Measurements from ENCODE around the gene FOXP4. TPM values are rescaled to one million over a fixed set of nuclear protein-coding genes. Genes with fewer than 3 reads are reported as not detected.
A peak's percentile ranks its signal among the peaks of the same experiment; 100 is the strongest.

The FOXP4 gene, protein sequence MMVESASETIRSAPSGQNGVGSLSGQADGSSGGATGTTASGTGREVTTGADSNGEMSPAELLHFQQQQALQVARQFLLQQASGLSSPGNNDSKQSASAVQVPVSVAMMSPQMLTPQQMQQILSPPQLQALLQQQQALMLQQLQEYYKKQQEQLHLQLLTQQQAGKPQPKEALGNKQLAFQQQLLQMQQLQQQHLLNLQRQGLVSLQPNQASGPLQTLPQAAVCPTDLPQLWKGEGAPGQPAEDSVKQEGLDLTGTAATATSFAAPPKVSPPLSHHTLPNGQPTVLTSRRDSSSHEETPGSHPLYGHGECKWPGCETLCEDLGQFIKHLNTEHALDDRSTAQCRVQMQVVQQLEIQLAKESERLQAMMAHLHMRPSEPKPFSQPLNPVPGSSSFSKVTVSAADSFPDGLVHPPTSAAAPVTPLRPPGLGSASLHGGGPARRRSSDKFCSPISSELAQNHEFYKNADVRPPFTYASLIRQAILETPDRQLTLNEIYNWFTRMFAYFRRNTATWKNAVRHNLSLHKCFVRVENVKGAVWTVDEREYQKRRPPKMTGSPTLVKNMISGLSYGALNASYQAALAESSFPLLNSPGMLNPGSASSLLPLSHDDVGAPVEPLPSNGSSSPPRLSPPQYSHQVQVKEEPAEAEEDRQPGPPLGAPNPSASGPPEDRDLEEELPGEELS
- total RNA-seq: 1 to 10 TPM; 4.8 to 5.3 TPM

DNA sequence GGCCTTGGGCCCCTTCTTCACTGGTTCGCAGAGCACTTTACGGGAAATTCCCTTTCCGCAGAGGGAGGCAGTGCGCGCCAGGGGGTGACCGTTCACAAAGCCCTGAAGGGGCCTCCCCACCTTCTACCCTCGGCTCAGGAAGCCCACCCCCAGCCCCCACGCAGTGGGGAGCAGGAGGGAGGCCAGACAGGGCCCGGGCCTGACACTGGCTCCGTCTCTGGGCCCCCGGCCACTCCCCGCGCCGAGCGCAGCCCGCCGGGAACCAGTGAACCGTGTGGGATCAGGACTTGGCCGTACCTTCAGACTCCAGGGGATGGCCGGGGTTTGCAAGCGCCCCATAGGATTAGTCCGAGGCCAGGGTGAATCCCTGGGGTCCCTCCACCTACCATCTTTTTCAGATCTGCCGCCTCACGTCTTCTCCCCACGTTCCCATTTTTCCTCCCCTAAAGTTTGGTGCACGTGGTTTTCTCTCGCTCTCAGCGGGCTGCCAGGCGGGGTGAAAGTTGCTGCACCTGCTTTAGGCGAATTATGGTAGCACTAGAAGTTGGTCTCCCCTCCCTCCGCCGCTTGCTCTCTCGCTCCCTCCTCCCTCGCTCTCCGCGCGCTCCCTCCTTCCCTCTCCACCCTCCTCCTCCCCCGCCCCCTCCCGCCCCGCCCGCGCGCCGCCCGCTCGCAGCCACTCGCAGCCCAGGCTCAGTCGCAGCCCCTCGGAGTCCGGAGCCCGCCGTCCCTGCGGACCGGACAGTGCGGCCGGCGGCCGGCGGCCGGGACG is at the start of gene FOXP4:
TSS of gene FOXP4 (plus strand) at position 679 of the 772 bp plus-strand sequence. CDS start 19,380 bp downstream, outside the sequence.
- peaks cover 56% of the 10 kb centered on the region for H3K27me3 Mint-ChIP-seq
- peaks cover 24% of the 10 kb centered on the region for H3K4me1 Mint-ChIP-seq
- ChIA-PET POLR2A (no interaction called here), CTCF (no interaction called here)
- DNase-seq: peak; percentile 90
- no peaks in the 10 kb centered on the region for H3K9me3 Mint-ChIP-seq
- H3K27ac Mint-ChIP-seq: peak within 1 kb of the TSS; percentile 50
- peak within 1 kb of the TSS; percentile 77 for H3K4me3 Mint-ChIP-seq
- H3K36me3 Mint-ChIP-seq (ENCODE audit: low read depth): no peaks in the 10 kb centered on the region

DNA sequence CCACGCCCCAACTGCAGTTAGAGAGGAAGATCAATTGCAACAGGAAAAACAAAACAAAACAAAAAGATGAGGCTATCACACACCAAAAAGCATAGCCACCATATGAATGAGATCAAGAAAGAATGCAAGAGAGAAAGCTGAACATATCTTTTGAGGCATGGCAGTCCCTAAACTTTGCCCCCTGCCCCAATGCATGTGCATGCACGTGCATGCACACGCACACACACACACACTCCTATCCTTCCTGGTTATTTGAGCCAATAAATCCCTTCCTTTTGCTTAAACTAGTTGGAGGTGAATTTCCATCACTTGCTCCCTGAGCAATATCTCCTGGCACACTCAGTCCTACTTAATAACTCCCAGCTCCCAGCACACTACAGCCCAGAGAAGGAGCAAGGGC is 48.6 kb upstream of the FOXP4 start:
- Mint-ChIP-seq H3K27ac (no peak overlapping the region), H3K36me3 (ENCODE audit: low read depth) (no peaks in the 10 kb centered on the region)

DNA sequence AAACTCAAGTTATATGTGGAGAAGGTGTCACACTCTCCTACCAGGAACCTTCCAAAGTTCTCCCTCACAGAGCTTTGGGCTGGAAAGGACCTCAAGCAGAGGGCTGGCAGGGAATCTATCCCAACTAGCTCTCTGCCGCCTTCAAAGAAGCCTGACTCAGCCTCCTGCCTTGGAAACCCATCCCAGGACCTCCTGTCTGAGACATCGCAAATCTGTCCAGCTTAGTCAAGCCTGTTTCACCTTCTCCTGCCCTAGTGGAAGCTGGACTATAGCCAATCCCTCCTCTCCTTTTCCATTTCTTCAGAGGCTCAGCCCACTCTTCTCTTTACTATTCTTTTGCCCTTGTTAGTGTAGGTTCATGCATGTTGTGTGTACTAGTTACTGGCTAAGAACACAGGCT is 48.2 kb upstream of the FOXP4 start:
- Mint-ChIP-seq H3K36me3 (ENCODE audit: low read depth) (no peaks in the 10 kb centered on the region), H3K27ac (no peak overlapping the region), H3K9me3 (no peaks in the 10 kb centered on the region), H3K4me3 (no peak overlapping the region), H3K27me3 (peaks cover 62% of the 10 kb centered on the region), H3K4me1 (no peaks in the 10 kb centered on the region)
- ChIA-PET CTCF (interaction anchor here (0.8 to 1.9 kb wide), 2 partner anchors 25 to 35 kb away, joined by 3 to 5 read pairs; no protein-coding TSS in a partner anchor), POLR2A (interaction anchor here (0.6 kb wide), 1 partner anchor 52 kb away, joined by 3 read pairs; no protein-coding TSS in a partner anchor)
- no peak for DNase-seq

More for the DNA sequence above, 48.6 kb upstream of the FOXP4 start:
- Mint-ChIP-seq H3K27me3 (peaks cover 62% of the 10 kb centered on the region), H3K9me3 (no peaks in the 10 kb centered on the region), H3K4me3 (no peak overlapping the region), H3K4me1 (no peaks in the 10 kb centered on the region)
- DNase-seq: no peak
- ChIA-PET CTCF (interaction anchor here (1.7 to 1.9 kb wide), 2 partner anchors 12 to 34 kb away, joined by 5 read pairs; no protein-coding TSS in a partner anchor), POLR2A (no interaction called here)

DNA sequence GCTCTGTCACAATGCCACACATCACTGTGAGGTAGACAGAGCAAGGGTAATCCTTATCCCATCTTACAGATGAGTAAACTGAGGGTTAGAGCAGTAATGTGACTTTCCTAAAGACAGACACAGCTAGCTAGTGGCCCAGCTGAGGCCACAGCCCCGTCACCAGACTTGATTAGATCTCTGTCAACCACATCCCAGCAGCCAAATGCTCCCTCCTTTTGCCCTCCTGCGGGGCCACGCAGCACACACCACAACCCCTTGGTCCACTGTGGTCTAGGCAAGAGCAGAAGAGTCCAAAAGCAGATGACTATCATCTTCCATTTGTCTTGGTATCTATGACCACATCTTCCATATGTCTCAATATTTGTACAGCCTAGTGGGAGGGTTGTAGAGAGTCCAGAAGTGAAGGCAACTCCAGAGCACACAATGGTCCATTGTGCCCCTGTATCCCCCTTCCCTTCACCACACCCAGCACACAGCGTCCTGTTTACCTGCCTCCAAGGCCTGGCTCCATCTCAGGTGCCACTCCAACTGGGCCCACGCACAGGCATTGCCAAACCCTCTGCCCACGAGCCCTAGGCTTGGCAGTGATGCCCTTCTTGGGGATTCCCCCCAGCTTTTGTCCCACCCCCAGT is 47.1 kb upstream of the FOXP4 start:
- DNase-seq: no peak
- ChIA-PET POLR2A (no interaction called here), CTCF (interaction anchor here (0.8 to 1.7 kb wide), 2 partner anchors 24 to 30 kb away, joined by 3 to 4 read pairs; no protein-coding TSS in a partner anchor)
- Mint-ChIP-seq H3K36me3 (ENCODE audit: low read depth) (no peaks in the 10 kb centered on the region), H3K27ac (no peak overlapping the region), H3K4me1 (no peaks in the 10 kb centered on the region), H3K4me3 (no peak overlapping the region), H3K27me3 (peaks cover 60% of the 10 kb centered on the region), H3K9me3 (no peaks in the 10 kb centered on the region)

DNA sequence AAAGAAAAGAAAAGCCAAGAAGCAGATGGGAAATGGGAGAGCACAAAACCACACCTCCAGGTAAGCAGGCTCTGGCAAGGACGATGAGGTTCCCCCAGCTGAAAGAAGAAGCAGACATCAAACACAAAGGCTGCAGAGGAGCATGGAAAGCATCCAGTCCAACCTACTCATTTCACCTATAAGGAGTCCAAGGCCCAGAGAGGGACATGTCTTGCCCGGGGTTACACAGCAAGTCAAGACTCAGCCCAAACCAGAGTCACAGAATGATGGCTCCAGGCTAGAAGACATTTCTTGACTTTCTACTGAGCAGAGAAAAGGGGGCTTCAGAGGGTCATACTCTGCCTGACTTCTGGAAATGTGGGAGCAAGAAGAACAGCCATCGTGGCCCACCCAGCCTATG is 45.6 kb upstream of the FOXP4 start:
- no peaks in the 10 kb centered on the region for H3K9me3 Mint-ChIP-seq
- H3K36me3 Mint-ChIP-seq (ENCODE audit: low read depth): no peaks in the 10 kb centered on the region
- DNase-seq: no peak
- H3K27ac Mint-ChIP-seq: no peak overlapping the region
- POLR2A ChIA-PET: no interaction called here
- peaks cover 67% of the 10 kb centered on the region for H3K27me3 Mint-ChIP-seq
- peaks cover 9% of the 10 kb centered on the region for H3K4me1 Mint-ChIP-seq
- CTCF ChIA-PET: interaction anchor here (1.3 kb wide), 1 partner anchor 48 kb away, joined by 3 read pairs; no protein-coding TSS in a partner anchor
- no peak overlapping the region for H3K4me3 Mint-ChIP-seq

DNA sequence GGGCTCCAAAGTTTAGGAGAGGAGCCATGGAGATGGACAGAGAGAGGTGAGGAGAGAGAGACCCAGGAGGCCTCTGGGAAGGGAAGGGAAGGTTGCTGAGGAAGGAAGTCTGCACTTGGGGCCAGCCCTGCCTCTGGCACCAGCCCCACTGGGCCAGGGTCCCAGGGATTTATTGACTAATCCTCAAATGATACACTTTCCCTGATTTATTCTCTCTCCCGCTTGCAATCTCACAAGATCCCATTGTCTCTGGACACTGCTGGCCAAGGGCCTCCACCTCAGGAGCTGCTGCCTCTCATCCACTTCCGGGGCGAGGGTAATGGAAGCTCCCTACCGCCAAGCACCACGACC is 43.6 kb upstream of the FOXP4 start:
- DNase-seq: no peak
- ChIA-PET CTCF (no interaction called here), POLR2A (no interaction called here)
- no peak overlapping the region for H3K27ac Mint-ChIP-seq
- no peaks in the 10 kb centered on the region for H3K36me3 Mint-ChIP-seq (ENCODE audit: low read depth)
- no peaks in the 10 kb centered on the region for H3K9me3 Mint-ChIP-seq
- H3K4me1 Mint-ChIP-seq: peaks cover 9% of the 10 kb centered on the region
- peaks cover 70% of the 10 kb centered on the region for H3K27me3 Mint-ChIP-seq
- H3K4me3 Mint-ChIP-seq: no peak overlapping the region

DNA sequence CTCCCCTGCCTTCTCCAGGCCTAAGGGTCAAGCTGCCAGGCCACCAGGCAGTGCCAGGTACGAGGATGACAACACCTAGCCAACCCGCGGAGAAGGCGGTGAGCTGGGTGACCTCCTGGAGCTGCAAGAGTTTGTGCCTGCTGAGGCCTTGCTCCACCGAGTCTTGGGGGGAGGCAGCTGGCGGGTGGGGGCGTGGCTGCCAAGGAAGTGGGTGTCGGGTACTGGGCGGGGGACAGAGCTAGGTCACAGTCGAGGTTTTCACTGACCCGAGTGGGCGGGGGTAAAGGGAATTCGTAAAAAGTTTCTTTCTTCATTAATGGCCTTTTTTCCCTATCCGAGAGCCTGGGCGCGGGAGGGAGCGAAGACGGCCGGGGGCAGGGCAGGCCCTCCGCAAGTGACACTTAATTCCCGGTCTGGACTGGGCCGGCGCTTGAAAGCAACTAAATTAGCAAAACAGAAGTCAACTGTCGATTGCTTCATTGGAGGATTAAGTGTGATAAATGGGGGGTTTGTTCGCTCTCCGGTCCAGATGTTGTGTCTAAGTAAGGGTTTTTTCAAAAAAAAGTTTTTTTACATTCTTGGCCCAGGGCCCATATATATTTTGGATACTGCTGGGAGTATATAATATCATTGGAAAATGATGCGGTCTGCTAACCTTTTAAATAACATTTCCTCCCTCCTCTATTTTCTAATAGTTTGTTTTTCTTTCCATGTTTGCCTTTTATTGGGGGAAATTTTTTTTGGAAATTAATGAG is 43.1 kb upstream of the FOXP4 start:
- ChIA-PET CTCF (no interaction called here), POLR2A (no interaction called here)
- H3K27me3 Mint-ChIP-seq: peaks cover 69% of the 10 kb centered on the region
- no peak for DNase-seq
- no peak overlapping the region for H3K27ac Mint-ChIP-seq
- no peak overlapping the region for H3K4me3 Mint-ChIP-seq
- no peaks in the 10 kb centered on the region for H3K36me3 Mint-ChIP-seq (ENCODE audit: low read depth)
- no peaks in the 10 kb centered on the region for H3K9me3 Mint-ChIP-seq
- H3K4me1 Mint-ChIP-seq: peaks cover 9% of the 10 kb centered on the region

DNA sequence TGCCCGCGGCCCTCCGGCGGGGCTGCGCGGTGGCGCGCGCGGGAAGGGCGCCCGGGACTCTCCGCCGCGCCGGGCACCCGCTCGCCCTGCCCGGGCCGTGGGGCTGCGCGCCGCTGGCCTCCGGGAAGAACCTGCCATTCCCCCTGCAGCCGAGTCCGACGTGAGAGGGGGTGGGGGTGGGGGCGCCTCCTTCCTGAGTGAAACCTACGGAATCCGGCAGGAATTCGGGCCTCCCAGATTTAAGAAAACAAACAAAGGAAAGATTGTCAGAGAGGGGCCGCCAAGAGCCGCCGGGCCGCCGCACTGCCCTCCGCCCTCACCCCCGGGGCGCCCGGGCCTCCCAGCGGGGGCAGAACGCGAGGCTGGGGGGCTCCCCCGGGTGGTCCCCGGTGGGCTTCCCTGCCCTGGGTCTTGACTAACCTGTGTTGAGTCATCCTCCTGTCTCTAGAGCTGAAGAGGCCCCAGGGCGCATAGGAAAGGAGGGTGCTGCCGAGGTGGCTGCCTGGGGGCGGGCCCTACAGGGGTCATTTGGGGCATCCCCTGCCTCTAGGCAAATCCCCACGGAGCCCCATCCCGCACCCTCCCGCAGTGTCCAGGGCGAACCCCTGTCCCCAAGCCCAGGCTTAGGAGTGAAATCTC is 42.2 kb upstream of the FOXP4 start:
- ChIA-PET CTCF (no interaction called here), POLR2A (no interaction called here)
- H3K4me1 Mint-ChIP-seq: peaks cover 9% of the 10 kb centered on the region
- no peak for DNase-seq
- no peak overlapping the region for H3K27ac Mint-ChIP-seq
- H3K36me3 Mint-ChIP-seq (ENCODE audit: low read depth): no peaks in the 10 kb centered on the region
- no peak overlapping the region for H3K4me3 Mint-ChIP-seq
- peaks cover 64% of the 10 kb centered on the region for H3K27me3 Mint-ChIP-seq
- H3K9me3 Mint-ChIP-seq: no peaks in the 10 kb centered on the region

DNA sequence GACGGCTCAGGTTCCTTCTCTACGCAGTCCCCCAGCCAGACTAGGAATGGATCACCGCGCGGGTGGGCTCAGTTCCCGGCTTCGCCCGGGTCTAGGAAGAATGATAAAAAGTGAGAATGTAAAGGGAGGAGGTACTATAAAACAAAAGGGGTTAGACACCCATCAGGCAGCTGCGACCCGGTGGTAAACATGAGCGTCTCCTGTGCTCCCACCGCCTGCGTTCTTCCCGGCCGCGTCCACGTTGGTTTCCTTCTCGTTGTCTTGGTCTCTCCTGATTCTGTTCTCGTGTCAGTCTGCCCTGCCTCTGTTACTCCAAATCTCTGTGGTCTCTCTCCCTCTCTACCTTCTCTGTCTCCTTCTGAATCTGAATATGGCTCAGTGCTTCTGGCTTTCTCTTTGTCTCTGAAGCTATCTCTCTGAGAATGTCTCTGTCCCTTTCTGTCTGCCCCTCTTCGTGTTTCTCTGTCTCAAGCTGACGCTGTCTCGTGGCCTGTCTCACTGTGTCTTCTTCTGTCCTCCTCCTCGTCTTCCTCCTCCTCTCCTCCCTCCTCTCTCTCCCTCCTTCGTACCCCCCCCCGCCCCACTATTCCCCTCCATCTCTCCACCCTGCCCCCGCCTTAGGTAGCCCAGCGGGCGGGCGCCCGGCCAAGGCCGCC is 41.6 kb upstream of the FOXP4 start:
- Mint-ChIP-seq H3K27ac (no peak overlapping the region), H3K4me3 (peak overlapping the region; percentile 26), H3K9me3 (no peaks in the 10 kb centered on the region), H3K27me3 (peaks cover 61% of the 10 kb centered on the region), H3K36me3 (ENCODE audit: low read depth) (no peaks in the 10 kb centered on the region), H3K4me1 (peaks cover 9% of the 10 kb centered on the region)
- DNase-seq: no peak
- ChIA-PET POLR2A (no interaction called here), CTCF (no interaction called here)

DNA sequence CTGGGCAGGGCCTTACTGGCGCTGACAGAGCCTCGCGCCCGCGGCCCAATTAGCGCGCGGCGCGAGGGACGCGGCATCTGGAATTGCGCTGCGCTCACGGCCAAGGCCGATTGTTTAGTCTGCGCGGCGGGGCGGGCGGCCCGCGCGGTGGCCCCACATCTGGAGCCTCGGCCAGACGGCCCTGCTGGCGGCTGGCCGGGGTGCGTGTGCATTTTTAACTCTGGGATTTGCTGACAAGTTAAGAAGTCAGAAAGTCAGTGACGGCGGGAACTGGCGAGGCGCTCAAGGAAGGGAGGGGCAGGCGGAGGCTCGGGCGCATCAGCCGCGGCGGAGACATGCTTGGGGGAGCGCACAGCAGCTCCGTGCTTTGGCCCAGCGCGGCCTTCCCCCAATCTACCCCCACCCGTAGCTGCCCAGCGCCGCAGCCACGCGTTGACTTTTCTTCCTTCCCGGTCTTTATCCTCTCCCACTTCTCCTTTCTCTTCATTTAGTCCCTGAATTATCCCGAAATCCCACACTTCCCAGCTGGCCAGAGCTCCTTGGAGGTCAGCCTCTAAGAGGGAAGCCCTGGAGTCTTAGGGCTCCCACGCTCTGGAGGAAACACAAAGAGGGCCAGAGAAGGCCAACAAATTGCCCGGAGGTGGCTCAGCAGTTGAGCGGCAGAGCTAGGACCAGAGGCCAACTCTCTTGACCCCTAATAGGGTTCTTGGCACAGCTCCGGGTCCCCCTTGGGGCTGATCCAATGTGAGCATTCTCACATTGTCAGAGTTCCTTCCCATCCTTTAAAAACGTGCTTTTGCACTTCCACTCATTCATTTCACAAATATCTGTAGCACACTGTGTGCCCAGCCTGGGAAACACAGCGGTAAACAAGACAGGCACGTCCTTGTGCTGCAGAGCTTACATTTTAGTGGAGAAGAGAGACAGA is 40.8 kb upstream of the FOXP4 start:
- H3K9me3 Mint-ChIP-seq: no peaks in the 10 kb centered on the region

DNA sequence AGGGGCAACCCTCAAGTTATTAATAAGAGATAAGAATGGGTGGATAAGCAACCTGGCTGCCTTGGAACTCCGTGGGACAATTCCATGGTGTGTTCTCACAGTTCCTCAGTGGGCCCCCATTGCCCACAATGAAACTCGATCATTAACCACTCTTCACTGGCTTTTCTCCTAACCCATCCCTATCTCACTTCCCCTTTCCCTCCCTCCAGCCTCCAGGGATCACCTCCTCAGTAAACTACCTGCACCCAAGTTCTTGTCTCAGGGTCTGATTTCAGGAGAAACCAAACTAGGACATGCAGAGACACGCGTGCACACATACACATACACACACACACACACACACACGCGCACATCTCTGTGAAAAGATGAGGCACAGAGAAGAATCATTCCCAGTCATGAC is 37.7 kb upstream of the FOXP4 start:
- ChIA-PET CTCF (no interaction called here), POLR2A (no interaction called here)
- H3K4me1 Mint-ChIP-seq: peaks cover 9% of the 10 kb centered on the region
- H3K9me3 Mint-ChIP-seq: no peaks in the 10 kb centered on the region
- no peaks in the 10 kb centered on the region for H3K36me3 Mint-ChIP-seq (ENCODE audit: low read depth)
- no peak overlapping the region for H3K4me3 Mint-ChIP-seq
- DNase-seq: no peak
- no peak overlapping the region for H3K27ac Mint-ChIP-seq
- H3K27me3 Mint-ChIP-seq: peaks cover 49% of the 10 kb centered on the region

More for the DNA sequence above, 40.8 kb upstream of the FOXP4 start:
- peaks cover 62% of the 10 kb centered on the region for H3K27me3 Mint-ChIP-seq
- peaks cover 9% of the 10 kb centered on the region for H3K4me1 Mint-ChIP-seq
- DNase-seq: no peak
- no peak overlapping the region for H3K27ac Mint-ChIP-seq
- ChIA-PET CTCF (interaction anchor here (0.8 kb wide), 1 partner anchor 22 kb away, joined by 3 read pairs; no protein-coding TSS in a partner anchor), POLR2A (no interaction called here)
- no peaks in the 10 kb centered on the region for H3K36me3 Mint-ChIP-seq (ENCODE audit: low read depth)
- no peak overlapping the region for H3K4me3 Mint-ChIP-seq

All from activated CD4-positive, alpha-beta T cell treated with anti-CD3 and anti-CD28 coated beads, Interleukin-2, amount 10 ng/mL, durations not matched to agents 7 days and 5 days (primary cell).